Choroid plexus epithelial cell (primary cell): Measurements from ENCODE around the gene CISH.

ENCODE experiments used
- DNase-seq: peaks from one replicate; pipeline ENCODE4 v3.0.0-alpha.2; 2010; ENCODE audit warnings: low read depth
- H3K4me3 ChIP-seq: 2 replicates; pipeline ENCODE4 v1.5.1; 2011; ENCODE audit warnings: low read depth, mild to moderate bottlenecking, control low read depth, low read length, moderate library complexity
- TF ChIP-seq, protein P1 (sequence below): conservative IDR thresholded peaks from 2 replicates; pipeline ENCODE4 v1.5.1; 2011; ENCODE audit warnings: low read depth, mild to moderate bottlenecking, control low read depth, inconsistent platforms, low read length, moderate library complexity

The CISH gene

DNA sequence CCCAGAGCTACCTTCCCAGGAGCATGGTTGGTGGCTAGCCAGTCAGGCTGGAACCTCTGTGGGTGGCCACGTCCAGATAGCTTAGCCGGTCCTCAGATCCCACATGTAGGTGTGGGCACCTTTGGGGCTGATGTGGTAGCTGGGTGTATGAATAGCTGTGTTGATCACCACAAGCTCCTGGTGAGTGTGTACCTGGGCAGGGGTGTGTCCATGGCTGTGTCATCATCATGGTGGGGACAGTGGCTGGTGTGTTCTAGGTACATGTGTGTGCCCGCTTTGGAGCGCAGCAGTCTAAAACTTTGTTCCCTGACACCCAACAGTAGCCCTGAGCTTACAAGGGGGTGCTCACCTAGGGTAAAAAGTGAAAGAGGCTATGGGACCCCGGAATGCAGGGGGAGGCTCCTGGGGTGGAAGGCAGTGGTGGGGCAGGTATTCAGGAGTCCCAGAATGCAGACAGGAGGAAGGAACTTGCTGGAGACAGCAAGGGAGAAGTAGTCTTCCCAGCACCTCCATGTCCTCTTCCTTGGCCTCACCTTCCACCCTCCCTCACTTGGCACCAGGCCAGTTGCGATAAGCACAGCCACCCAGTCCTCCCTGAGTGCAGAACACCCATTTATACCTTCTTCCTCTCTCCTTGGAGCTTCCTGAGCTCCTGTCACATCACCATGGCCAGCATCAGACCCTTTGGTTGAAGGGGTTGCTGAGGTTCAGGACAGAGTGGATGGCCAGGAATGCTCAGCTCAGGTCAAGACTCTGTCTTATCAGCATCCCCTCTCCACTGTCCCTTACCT lies 1.2 kb downstream of the CISH start:
- no peak for DNase-seq
- TF ChIP-seq, protein P1, sequence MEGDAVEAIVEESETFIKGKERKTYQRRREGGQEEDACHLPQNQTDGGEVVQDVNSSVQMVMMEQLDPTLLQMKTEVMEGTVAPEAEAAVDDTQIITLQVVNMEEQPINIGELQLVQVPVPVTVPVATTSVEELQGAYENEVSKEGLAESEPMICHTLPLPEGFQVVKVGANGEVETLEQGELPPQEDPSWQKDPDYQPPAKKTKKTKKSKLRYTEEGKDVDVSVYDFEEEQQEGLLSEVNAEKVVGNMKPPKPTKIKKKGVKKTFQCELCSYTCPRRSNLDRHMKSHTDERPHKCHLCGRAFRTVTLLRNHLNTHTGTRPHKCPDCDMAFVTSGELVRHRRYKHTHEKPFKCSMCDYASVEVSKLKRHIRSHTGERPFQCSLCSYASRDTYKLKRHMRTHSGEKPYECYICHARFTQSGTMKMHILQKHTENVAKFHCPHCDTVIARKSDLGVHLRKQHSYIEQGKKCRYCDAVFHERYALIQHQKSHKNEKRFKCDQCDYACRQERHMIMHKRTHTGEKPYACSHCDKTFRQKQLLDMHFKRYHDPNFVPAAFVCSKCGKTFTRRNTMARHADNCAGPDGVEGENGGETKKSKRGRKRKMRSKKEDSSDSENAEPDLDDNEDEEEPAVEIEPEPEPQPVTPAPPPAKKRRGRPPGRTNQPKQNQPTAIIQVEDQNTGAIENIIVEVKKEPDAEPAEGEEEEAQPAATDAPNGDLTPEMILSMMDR: no peak
- H3K4me3 ChIP-seq: no peak overlapping the region

DNA sequence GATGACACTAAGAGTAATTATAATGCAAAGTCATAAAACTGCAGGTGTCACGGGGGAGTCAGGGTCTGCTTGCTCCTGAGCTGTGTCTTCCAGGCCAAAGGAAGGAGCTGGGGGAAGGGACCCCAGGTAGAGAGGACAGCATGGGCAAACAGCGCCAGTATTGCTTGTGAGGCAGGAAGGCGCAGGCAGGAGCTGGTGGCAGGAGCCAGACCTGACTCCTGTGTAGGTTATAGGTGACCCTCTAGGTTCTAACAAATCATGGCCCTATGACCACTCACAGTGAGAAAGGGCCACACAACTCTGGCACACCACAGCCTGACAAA lies 1.9 kb downstream of the CISH start:
- DNase-seq: no peak
- H3K4me3 ChIP-seq: no peak overlapping the region
- TF ChIP-seq, protein P1: no peak

DNA sequence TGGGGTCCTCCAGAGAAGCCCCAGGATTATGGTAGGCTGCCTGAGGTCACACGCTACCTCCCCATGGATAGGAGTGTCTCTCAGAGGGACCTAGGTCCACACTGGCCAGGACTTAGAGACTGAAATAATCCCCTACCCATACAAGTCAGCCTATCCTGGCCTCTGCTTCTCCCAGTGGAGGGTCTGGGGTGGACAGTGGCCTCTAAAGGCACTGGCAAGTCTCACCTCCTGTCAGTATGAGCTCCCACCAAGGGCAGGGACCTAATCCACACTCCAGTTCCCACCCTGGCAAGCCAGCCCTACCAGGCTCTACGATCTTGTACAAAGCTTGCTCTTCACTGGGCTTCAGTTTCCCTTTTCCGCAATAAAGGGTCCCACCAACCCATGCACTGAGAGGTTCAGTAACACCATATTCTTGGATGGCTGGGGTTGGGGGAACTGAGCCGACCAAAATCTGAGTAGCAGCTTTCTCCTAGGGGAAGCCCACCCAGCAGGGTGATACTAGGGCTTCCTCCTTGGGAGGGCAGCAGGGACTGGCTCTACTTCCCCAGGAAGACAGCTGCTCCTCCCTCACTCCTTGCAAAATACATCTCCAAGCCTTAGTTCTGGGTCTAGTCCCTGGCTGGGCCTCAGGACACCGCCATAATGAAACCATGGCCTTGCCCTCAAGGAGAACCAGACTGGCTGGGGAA lies 2.4 kb downstream of the CISH start:
- TF ChIP-seq, protein P1: no peak
- no peak overlapping the region for H3K4me3 ChIP-seq
- no peak for DNase-seq

DNA sequence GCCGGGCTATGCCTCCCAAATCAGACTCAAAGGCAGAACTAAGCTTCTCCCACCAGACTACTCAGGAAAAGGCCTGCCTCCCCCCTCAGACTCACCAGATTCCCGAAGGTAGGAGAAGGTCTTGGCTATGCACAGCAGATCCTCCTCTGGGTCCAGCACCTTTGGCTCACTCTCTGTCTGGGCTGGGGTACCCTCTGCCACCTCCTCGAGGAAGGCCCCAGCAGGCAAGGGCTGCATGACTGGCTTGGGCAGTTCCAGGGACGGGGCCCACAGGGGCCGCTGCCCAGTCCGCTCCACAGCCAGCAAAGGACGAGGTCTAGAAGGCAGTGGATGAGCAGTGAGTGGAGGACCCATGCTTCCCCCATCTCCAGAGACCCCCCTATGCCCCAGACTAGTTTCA lies 3.3 kb downstream of the CISH start:
- TF ChIP-seq, protein P1: no peak
- DNase-seq: no peak
- no peak overlapping the region for H3K4me3 ChIP-seq

DNA sequence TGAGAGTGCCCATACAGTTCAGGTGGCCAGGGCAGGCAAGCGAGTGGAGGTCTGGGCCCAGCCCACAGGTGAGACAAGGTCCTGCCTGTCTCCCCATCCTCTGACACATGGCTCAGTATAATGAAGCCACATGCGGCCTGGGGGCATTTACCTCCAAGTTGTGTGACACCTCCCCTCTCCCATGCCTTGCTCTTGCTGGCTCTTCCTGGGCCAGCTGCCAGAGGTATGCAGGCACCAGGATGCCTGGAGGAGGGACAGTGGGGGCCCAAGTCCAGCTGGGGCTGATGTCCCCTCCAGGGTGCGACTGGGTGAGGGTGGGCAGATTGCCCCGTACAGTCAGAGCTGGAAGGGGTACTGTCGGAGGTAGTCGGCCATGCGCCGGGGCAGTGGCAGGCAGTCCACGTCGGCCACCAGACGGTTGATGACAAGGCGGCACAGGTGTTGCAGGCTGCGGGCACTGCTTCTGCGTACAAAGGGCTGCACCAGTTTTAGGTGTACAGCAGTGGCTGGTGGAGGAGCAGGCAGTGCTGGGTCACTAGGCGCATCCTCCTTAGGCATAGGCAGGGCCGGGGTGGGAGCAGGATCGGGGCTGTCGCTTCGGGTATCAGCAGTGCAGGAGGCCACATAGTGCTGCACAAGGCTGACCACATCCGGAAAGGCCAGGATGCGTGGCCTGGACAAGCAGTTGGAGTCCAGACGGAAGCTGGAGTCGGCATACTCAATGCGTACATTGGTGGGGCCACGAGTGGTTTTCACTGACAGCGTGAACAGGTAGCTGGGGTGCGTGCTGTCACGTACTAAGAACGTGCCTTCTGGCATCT lies 4.1 kb downstream of the CISH start:
- H3K4me3 ChIP-seq: no peak overlapping the region

DNA sequence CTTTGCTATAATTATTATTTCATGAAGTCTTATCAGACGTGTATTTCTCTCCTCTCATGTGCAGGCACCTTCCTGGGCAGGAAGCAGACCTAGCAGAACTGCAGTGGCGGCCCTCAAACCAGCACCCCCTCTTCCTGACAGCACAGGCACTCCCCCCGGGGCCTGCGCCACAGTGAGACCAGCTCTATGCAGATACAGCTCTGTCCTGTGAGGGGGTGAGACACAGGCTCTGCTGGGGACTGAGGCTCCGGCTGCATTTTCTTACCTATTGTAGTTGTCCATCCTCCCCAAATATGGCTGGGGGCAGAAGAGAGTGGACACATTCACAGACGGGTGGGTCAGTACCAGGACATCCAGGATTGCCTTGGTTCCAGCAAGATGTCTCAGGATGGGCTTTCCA lies 5.0 kb downstream of the CISH start:
- H3K4me3 ChIP-seq: no peak overlapping the region
- DNase-seq: no peak
- TF ChIP-seq, protein P1: no peak

More for the DNA sequence above, 4.1 kb downstream of the CISH start:
- TF ChIP-seq, protein P1: no peak
- no peak for DNase-seq
